Measurements from ENCODE around the gene NINJ2. TPM values are rescaled to one million over a fixed set of nuclear protein-coding genes. Genes with fewer than 3 reads are reported as not detected.

Gene NINJ2
- total RNA-seq, 1 experiment from 2014 or later, result 0.24 TPM

DNA sequence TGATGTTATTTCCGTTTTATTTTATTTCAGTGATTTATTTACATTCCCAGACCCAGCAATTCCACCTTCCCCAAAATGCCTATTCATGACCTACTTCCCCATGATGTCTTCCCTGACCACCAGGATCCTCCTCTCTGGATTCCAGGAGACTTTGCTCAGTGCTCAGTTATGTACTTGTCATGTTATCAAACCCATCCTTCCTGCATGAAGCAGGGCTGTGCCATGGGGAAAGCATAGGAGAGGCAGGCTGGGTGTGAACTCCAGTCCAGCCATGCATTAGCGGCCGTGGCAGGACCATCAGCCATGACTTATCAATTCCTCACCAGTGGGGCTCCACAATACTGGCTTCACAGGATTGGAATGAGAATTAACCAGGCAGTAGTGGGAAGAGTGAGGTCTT lies 145.7 kb downstream of the NINJ2 start:
- Histone ChIP-seq H3K9ac (ENCODE audit: extremely low read depth, insufficient read length, low read length) (no peak overlapping the region), H3K56ac (ENCODE audit: insufficient read length, low read depth, low read length) (no peak overlapping the region), H4K8ac (replicated peaks; ENCODE audit: insufficient read length, low read depth, low read length) (no peak overlapping the region), H2AFZ (ENCODE audit: low read length) (no peak overlapping the region), H2BK12ac (ENCODE audit: insufficient read length, low read depth, low read length) (no peak overlapping the region), H3K14ac (ENCODE audit: insufficient read depth, low read length) (no peak overlapping the region), H3K18ac (ENCODE audit: insufficient read length, low read depth, low read length) (no peak overlapping the region), H3K4me2 (ENCODE audit: insufficient read depth, insufficient read length, low read length) (no peak overlapping the region), H3K9me3 (ENCODE audit: control insufficient read depth, low read depth, low read length) (no peaks in the 10 kb centered on the region), H3T11ph (ENCODE audit: low read length) (no peak overlapping the region), H4K5ac (ENCODE audit: insufficient read length, low read depth, low read length) (no peak overlapping the region), H4K20me1 (ENCODE audit: control insufficient read depth, insufficient read depth, insufficient read length) (no peaks in the 10 kb centered on the region), H3K27me3 (ENCODE audit: insufficient read depth, low read length) (no peaks in the 10 kb centered on the region), H3K79me1 (ENCODE audit: insufficient read depth, low read depth, low read length, poor library complexity, severe bottlenecking) (no peaks in the 10 kb centered on the region), H2BK5ac (ENCODE audit: insufficient read length, low read length) (no peak overlapping the region), H3K4ac (ENCODE audit: low read depth, low read length) (no peak overlapping the region), H3K23ac (ENCODE audit: insufficient read length, low read depth, low read length) (no peak overlapping the region), H3K27ac (ENCODE audit: insufficient read length, low read depth, low read length) (no peak overlapping the region), H2BK20ac (ENCODE audit: low read depth, low read length, poor library complexity, severe bottlenecking) (no peak overlapping the region), H3K23me2 (ENCODE audit: insufficient read length, low read depth, low read length, poor library complexity, severe bottlenecking) (no peaks in the 10 kb centered on the region), H3K79me2 (ENCODE audit: insufficient read depth, low read length) (no peaks in the 10 kb centered on the region), H2BK15ac (ENCODE audit: low read depth, low read length) (no peak overlapping the region), H4K91ac (ENCODE audit: insufficient read length, low read depth, low read length) (no peak overlapping the region), H2AK5ac (ENCODE audit: insufficient read length, low read length) (no peak overlapping the region), H3K4me1 (ENCODE audit: insufficient read depth, low read length) (no peaks in the 10 kb centered on the region), H2BK120ac (ENCODE audit: low read depth, low read length, poor library complexity, severe bottlenecking) (no peak overlapping the region)
- no peak for DNase-seq
- Mint-ChIP-seq H3K27ac (no peak overlapping the region), H3K4me3 (no peak overlapping the region), H3K27me3 (ENCODE audit: low read depth) (no peaks in the 10 kb centered on the region; the same call in 1 of the 2 replicates), H3K9me3 (peaks cover 11 to 14% of the 10 kb centered on the region in 2 experiments), H3K4me1 (peaks cover 5 to 8% of the 10 kb centered on the region in 2 experiments), H3K36me3 (ENCODE audit: insufficient read depth in 1 of 3, low read depth in 3 of 3) (peaks cover 11 to 13% (median 12%) of the 10 kb centered on the region in 3 experiments)
- TF ChIP-seq CTCF (conservative IDR thresholded peaks at IDR 0.05), result no peak
- no CpG with 5 or more reads among the region's 3 CpGs for WGBS (ENCODE audit: extremely low coverage, insufficient read length, low lambda C conversion rate)

Other genes with a start within 250 kb of the NINJ2 start
- gene B4GALNT3, start 203.5 kb downstream of the NINJ2 start, total RNA-seq (2021), result 22.1 and 23.3 TPM in 2 replicates
- 110 and 117 TPM in 2 replicates for gene WNK1, start 89.1 kb upstream of the NINJ2 start, total RNA-seq (2021)

Data from H9 (cell line).